ENCODE measurements around the gene CAMSAP1.

GRCh38 chr9:135907431-135908092, at the start of gene CAMSAP1:
- TF ChIP-seq CTCF (IDR thresholded peaks at IDR 0.05; ENCODE audit: low read length) (no peak), EZH2 (IDR thresholded peaks at IDR 0.05; ENCODE audit: borderline replicate concordance, low read length) (no peak)
